Activated naive CD8-positive, alpha-beta T cell treated with anti-CD3 and anti-CD28 coated beads, Interleukin-2, amount 50 U/mL, for 24 hours (primary cell): ENCODE data around the gene MTHFS.
A peak's percentile ranks its signal among the peaks of the same experiment; 100 is the strongest.
"Not testable (repeated sequence)": the region's sequence is repeated elsewhere in the genome, so short reads cannot be mapped to it uniquely, and the experiment has no call there.

ENCODE experiments used
- ATAC-seq: fragments of 150-1000 bp; cut with Tn5 transposase; one replicate; pipeline ENCODE4 v1.10.0; 2021
- DNase-seq: peaks from one replicate; pipeline ENCODE4 v3.0.0; 2021
- H3K27ac Mint-ChIP-seq: one replicate; pipeline ENCODE4 v1.8.0; 2021; ENCODE audit warnings: mild to moderate bottlenecking, mixed read lengths
- H3K27me3 Mint-ChIP-seq: one replicate; pipeline ENCODE4 v1.8.0; 2021; ENCODE audit warnings: mixed read lengths
- H3K36me3 Mint-ChIP-seq: one replicate; pipeline ENCODE4 v1.8.0; 2021; ENCODE audit warnings: low read depth, mixed read lengths
- H3K4me1 Mint-ChIP-seq: one replicate; pipeline ENCODE4 v1.8.0; 2021; ENCODE audit warnings: mixed read lengths
- H3K4me3 Mint-ChIP-seq: one replicate; pipeline ENCODE4 v1.8.0; 2021; ENCODE audit warnings: mild to moderate bottlenecking, moderate library complexity, mixed read lengths
- H3K9me3 Mint-ChIP-seq: one replicate; pipeline ENCODE4 v1.8.0; 2021; ENCODE audit warnings: mixed read lengths

The MTHFS gene

DNA sequence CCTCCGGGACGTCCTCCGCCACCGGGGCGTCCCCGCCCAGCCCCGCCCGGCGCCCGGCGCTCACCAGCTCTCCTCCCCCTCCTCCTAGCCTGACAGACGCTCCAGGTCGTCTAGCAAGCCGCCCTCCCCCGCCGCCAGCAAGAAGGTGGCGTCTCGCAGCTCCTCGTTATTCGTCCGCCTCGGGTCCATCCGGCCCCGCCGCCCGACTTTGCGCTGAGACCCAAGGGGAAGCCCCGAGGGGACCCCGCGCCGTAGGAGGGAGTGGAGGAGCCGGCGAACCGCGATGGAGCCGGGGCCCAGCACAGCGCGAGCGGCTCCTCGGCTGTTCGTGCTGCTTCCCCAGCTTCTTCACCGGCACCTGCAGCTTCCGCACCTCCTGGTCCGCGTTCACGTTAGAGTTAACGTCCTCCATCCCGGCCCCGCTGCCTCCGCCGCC, 26.3 kb upstream of the MTHFS start:
- Mint-ChIP-seq H3K27ac (peak overlapping the region; percentile 94), H3K9me3 (peaks cover 23% of the 10 kb centered on the region), H3K27me3 (no peaks in the 10 kb centered on the region), H3K4me3 (peak overlapping the region; percentile 94), H3K36me3 (peaks cover 49% of the 10 kb centered on the region), H3K4me1 (peaks cover 27% of the 10 kb centered on the region)
- ATAC-seq: peak; percentile 60
- peak; percentile 75 for DNase-seq

- Mint-ChIP-seq H3K36me3 (peaks cover 54% of the 10 kb centered on the region), H3K27ac (peak overlapping the region; percentile 94), H3K4me1 (peaks cover 27% of the 10 kb centered on the region), H3K27me3 (no peaks in the 10 kb centered on the region), H3K4me3 (peak overlapping the region; percentile 94), H3K9me3 (peaks cover 28% of the 10 kb centered on the region)
- DNase-seq (no peak), ATAC-seq (no peak)
Observed at GRCh38 chr15:79922512-79923078, 25.8 kb upstream of the MTHFS start.

GRCh38 chr15:79919749-79920511, 23.1 kb upstream of the MTHFS start:
- ATAC-seq (no peak), DNase-seq (no peak)
- no peaks in the 10 kb centered on the region for H3K27me3 Mint-ChIP-seq
- peaks cover 27% of the 10 kb centered on the region for H3K4me1 Mint-ChIP-seq
- H3K27ac Mint-ChIP-seq: no peak overlapping the region
- peaks cover 80% of the 10 kb centered on the region for H3K36me3 Mint-ChIP-seq
- H3K9me3 Mint-ChIP-seq: peaks cover 53% of the 10 kb centered on the region
- H3K4me3 Mint-ChIP-seq: no peak overlapping the region

- no peak for DNase-seq
- Mint-ChIP-seq H3K27me3 (no peaks in the 10 kb centered on the region), H3K4me1 (peaks cover 25% of the 10 kb centered on the region), H3K27ac (no peak overlapping the region), H3K36me3 (peaks cover 84% of the 10 kb centered on the region), H3K4me3 (no peak overlapping the region), H3K9me3 (peaks cover 61% of the 10 kb centered on the region)
- no peak for ATAC-seq
Observed at GRCh38 chr15:79919090-79919748, 22.4 kb upstream of the MTHFS start.

GRCh38 chr15:79918278-79918677, 21.5 kb upstream of the MTHFS start:
- peaks cover 21% of the 10 kb centered on the region for H3K4me1 Mint-ChIP-seq
- H3K27me3 Mint-ChIP-seq: no peaks in the 10 kb centered on the region
- H3K36me3 Mint-ChIP-seq: peaks cover 89% of the 10 kb centered on the region
- ATAC-seq (no peak), DNase-seq (no peak)
- peaks cover 61% of the 10 kb centered on the region for H3K9me3 Mint-ChIP-seq
- no peak overlapping the region for H3K27ac Mint-ChIP-seq
- H3K4me3 Mint-ChIP-seq: no peak overlapping the region

DNA sequence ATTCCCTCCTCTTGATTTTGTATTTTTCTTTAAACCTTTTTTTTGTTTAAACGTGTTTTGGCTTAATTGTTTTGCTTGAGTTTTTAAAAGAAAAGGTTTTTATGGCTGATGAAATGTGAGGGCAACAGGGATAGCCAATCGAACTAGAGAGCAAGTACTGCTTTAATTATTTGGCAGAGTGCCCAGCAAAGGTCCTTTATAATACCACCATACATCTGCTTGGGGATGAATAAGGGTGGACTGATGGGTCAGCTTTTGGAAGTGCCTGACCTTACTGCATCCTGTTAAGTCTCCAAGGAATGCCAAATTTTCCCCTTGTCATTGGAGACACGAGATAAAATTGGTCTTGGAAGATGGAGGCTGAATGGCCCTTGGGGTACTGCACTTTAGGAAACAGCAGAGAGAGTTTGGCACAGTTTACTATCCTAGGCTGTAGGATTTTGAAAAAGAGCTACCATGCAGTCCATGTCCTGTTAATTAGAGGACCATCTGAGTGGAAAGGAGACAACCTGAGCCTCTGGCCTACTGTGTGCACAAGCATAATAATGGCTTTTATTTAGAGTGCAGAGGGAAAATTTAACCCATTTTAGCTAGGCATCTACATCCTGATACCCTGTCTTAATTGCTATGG, 19.8 kb upstream of the MTHFS start:
- Mint-ChIP-seq H3K4me3 (no peak overlapping the region), H3K9me3 (peaks cover 51% of the 10 kb centered on the region), H3K36me3 (peaks cover 88% of the 10 kb centered on the region), H3K4me1 (peaks cover 9% of the 10 kb centered on the region), H3K27me3 (no peaks in the 10 kb centered on the region), H3K27ac (no peak overlapping the region)
- ATAC-seq: no peak
- DNase-seq: no peak

DNA sequence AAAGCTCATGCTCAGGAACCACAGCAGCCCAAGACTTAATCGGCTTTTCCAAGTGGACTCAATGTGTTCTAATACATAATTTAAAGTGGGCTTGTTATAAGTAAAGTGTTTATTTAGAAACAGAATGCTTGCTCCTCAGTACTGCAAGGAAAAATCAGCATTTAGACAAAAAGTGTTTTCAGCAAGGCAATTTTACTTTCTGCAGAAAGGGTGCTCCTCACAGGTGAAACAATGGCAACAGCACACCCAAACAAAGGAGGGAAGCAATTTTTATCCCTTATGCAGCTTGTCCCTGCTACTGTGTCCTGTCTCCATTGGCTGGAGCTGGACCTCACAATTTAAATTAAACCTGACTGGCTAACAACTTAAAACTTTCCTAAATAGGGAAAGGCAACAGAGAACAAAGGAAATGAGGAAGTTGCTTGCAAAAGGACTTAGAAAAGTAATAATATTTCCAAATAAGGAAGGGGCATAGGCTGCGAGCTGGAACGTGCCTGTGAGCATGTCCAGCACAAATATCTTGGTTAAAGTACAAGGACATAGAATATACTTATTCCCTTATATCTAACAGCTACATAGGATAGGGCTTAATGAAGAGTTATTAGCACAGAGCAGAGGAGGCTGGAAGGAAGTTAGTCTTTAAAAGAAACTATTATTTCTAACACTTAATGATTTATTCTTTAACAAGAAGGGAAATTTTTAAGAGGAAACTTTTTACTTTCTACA, 19.1 kb upstream of the MTHFS start:
- ATAC-seq, DNase-seq, H3K4me3 Mint-ChIP-seq, H3K27ac Mint-ChIP-seq, H3K4me1 Mint-ChIP-seq, H3K27me3 Mint-ChIP-seq: not testable (repeated sequence)
- Mint-ChIP-seq H3K36me3 (peaks cover 81% of the 10 kb centered on the region), H3K9me3 (peaks cover 47% of the 10 kb centered on the region)

DNA sequence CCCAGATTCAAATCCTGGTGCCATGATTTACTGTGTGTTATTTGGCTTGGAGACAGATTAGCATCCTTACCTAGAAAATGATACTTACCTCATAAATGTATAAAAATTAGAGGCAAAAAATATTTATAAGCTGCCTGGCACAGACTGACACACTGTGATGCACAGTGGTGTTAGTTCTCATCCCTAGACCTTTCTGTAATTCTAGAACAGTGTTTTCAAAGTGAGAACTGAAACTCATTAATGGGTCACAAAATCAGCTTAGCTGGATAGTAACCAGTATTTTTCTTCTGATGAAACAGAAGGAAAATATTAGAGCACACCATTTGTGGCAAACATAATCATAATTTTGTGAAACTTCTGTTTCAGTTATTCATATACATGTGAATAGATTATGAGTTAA, 17.9 kb upstream of the MTHFS start:
- Mint-ChIP-seq H3K9me3 (peaks cover 58% of the 10 kb centered on the region), H3K27ac (no peak overlapping the region), H3K36me3 (peaks cover 81% of the 10 kb centered on the region), H3K27me3 (no peaks in the 10 kb centered on the region), H3K4me3 (no peak overlapping the region), H3K4me1 (peaks cover 9% of the 10 kb centered on the region)
- DNase-seq: no peak
- ATAC-seq: no peak

DNA sequence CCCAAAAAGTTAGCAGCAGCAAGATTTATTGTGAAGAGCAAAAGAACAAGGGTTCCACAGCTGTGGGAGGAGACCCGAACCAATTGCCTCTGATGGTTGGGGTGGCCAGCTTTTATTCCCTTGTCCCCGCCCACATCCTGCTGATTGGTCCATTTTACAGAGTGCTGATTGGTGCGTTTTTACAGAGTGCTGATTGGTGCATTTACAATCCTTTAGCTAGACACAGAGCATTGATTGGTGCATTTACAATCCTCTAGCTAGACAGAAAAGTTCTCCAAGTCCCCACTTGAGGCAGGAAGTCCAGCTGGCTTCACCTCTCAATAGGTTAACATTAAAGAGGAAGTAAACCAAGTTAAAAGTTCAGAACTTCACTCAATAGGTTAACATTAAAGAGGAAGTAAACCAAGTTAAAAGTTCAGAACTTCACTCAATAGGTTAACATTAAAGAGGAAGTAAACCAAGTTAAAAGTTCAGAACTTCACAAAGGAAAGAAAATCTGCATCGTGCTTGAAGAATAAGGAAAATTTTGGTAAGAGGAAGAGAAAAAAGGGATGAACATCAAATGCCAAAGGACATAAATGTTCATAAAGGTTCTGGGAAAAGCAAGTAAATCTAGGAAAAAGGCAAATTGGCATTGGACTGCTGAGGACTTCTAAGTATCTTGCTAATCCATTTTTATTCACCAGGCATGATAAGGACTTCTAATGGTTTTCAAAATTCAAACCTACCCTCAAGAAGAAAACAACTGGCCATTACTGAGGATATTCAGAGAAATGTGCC, 12.9 kb upstream of the MTHFS start:
- not testable (repeated sequence) for ATAC-seq, H3K27ac Mint-ChIP-seq, H3K27me3 Mint-ChIP-seq, H3K4me1 Mint-ChIP-seq, H3K4me3 Mint-ChIP-seq, DNase-seq
- H3K36me3 Mint-ChIP-seq: peaks cover 55% of the 10 kb centered on the region
- peaks cover 27% of the 10 kb centered on the region for H3K9me3 Mint-ChIP-seq

- Mint-ChIP-seq H3K9me3 (peaks cover 6% of the 10 kb centered on the region), H3K36me3 (peaks cover 28% of the 10 kb centered on the region), H3K4me1 (peaks cover 21% of the 10 kb centered on the region), H3K4me3 (no peak overlapping the region), H3K27me3 (no peaks in the 10 kb centered on the region), H3K27ac (no peak overlapping the region)
- no peak for ATAC-seq
- DNase-seq: no peak
Observed at GRCh38 chr15:79904271-79904670, 7.5 kb upstream of the MTHFS start.

- Mint-ChIP-seq H3K36me3 (peaks cover 27% of the 10 kb centered on the region), H3K27me3 (no peaks in the 10 kb centered on the region), H3K9me3 (no peaks in the 10 kb centered on the region), H3K4me1 (peaks cover 22% of the 10 kb centered on the region), H3K27ac (no peak overlapping the region), H3K4me3 (no peak overlapping the region)
- ATAC-seq (no peak), DNase-seq (no peak)
Observed at GRCh38 chr15:79903626-79904025, 6.8 kb upstream of the MTHFS start.

DNA sequence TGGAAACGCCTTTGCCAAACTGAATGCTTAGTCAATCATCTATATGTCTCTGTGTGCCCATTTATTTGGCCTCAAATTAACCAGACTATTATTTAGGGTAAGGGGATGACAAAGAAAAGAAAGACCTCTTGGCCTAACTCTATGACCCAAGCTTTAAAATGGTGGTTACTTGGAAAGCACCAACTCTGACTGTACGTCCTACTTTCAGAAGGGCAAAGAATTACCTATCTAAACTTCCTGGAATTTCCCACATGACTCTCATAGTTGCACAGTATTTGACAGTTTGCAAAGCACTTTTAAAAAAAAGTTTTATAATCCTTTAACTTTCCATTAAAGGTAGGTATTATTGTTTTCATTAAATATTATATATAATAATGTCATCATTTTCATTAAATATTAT, 6.3 kb upstream of the MTHFS start:
- Mint-ChIP-seq H3K4me1 (peaks cover 27% of the 10 kb centered on the region), H3K4me3 (no peak overlapping the region), H3K9me3 (no peaks in the 10 kb centered on the region), H3K36me3 (peaks cover 29% of the 10 kb centered on the region), H3K27me3 (no peaks in the 10 kb centered on the region), H3K27ac (no peak overlapping the region)
- DNase-seq (no peak), ATAC-seq (peak; percentile 49)

- DNase-seq (no peak), ATAC-seq (no peak)
- Mint-ChIP-seq H3K27me3 (no peaks in the 10 kb centered on the region), H3K27ac (no peak overlapping the region), H3K9me3 (no peaks in the 10 kb centered on the region), H3K36me3 (peaks cover 28% of the 10 kb centered on the region), H3K4me3 (no peak overlapping the region), H3K4me1 (peaks cover 37% of the 10 kb centered on the region)
Observed at GRCh38 chr15:79901958-79902357, 5.1 kb upstream of the MTHFS start.
